K562 (cell line): ENCODE results near the gene CUL1. TPM values are rescaled to one million over a fixed set of nuclear protein-coding genes. Genes with fewer than 3 reads are reported as not detected.

Experiments
- CREM ChIP-seq: IDR thresholded peaks from 2 replicates; pipeline ENCODE4 v1.6.1; 2014; ENCODE audit warnings: antibody characterized with exemption, low read depth
- DEAF1 ChIP-seq: fragments of 450-650 bp; formaldehyde crosslinking; IDR thresholded peaks from 2 replicates; pipeline ENCODE4 v1.4.0; 2020; ENCODE audit warnings: mild to moderate bottlenecking, moderate library complexity
- NRF1 ChIP-seq, 2 experiments: fragments of 450-650 bp; IDR thresholded peaks in 1 of 2; conservative IDR thresholded peaks in 1 of 2; 2 replicates each; pipeline ENCODE4 v1.6.1; 2014; ENCODE audit warnings: mild to moderate bottlenecking in 2 of 2
- POLR2H ChIP-seq: IDR thresholded peaks from 2 replicates; pipeline ENCODE4 v1.6.1; 2016; ENCODE audit warnings: missing genetic modification characterization, low read depth, mild to moderate bottlenecking, control low read depth, missing compliant biosample characterization, moderate library complexity
- PYGO2 ChIP-seq: fragments of 450-650 bp; IDR thresholded peaks from 2 replicates; pipeline ENCODE4 v1.6.1; 2016; ENCODE audit warnings: mild to moderate bottlenecking, missing genetic modification characterization, moderate library complexity, missing compliant biosample characterization
- RAD51 ChIP-seq: fragments of 450-650 bp; IDR thresholded peaks from 2 replicates; pipeline ENCODE4 v1.7.1; 2016; ENCODE audit warnings: low read depth, mild to moderate bottlenecking, borderline replicate concordance
- SMARCC2 ChIP-seq: fragments of 450-650 bp; IDR thresholded peaks from 2 replicates; pipeline ENCODE4 v1.6.1; 2017; ENCODE audit warnings: antibody characterized with exemption, moderate library complexity, mild to moderate bottlenecking, low read depth
- SRSF3 ChIP-seq: fragments of 200-400 bp; formaldehyde crosslinking; IDR thresholded peaks from 2 replicates; pipeline ENCODE4 v1.6.1; 2016; ENCODE audit warnings: mild to moderate bottlenecking, low read length, moderate library complexity; ENCODE audit not compliant: insufficient read depth
- TCF3 ChIP-seq: sonication (generic); formaldehyde crosslinking; IDR thresholded peaks from 2 replicates; pipeline ENCODE4 v1.4.0; 2020; ENCODE audit warnings: mild to moderate bottlenecking, missing genetic modification reagents
- TEAD4 ChIP-seq, 2 experiments: sonication (generic) in 1 of 2; formaldehyde crosslinking in 1 of 2; IDR thresholded peaks; 2 replicates each; pipeline versions ENCODE4 v1.6.1 to v1.8.0; 2012 to 2022; ENCODE audit warnings: borderline replicate concordance in 1 of 2, inconsistent platforms in 1 of 2, low read length in 1 of 2, mild to moderate bottlenecking in 1 of 2, missing genetic modification reagents in 1 of 2
- ZNF23 ChIP-seq: fragments of 250-450 bp; sonication (Bioruptor Pico); IDR thresholded peaks from 2 replicates; pipeline ENCODE4 v1.4.0; 2020; ENCODE audit warnings: mild to moderate bottlenecking
- ZNF507 ChIP-seq: conservative IDR thresholded peaks from 2 replicates; pipeline ENCODE4 v1.6.1; 2017; ENCODE audit warnings: missing genetic modification characterization, missing compliant biosample characterization
- ZNF644 ChIP-seq: fragments of 200-800 bp; sonication (Bioruptor generic); IDR thresholded peaks from 2 replicates; pipeline ENCODE4 v1.6.1; 2016; ENCODE audit warnings: low read depth, missing genetic modification characterization, missing compliant biosample characterization
- ZNF668 ChIP-seq: fragments of 250-450 bp; sonication (Bioruptor Pico); IDR thresholded peaks from 2 replicates; pipeline ENCODE4 v1.8.0; 2022; ENCODE audit warnings: mild to moderate bottlenecking, inconsistent platforms
- polyA plus RNA-seq, 8 experiments: library from polyadenylated mRNA; depleted of rRNA in 4 of 8; stranded (reverse) in 5 of 8; unstranded in 3 of 8; fragments of >200 nt; fragmentation: Nextera tagmentation in 2 of 8; fragmentation: Illumina TruSeq in 1 of 8; extraction: Ambion mirVana in 2 of 8; extraction: Trizol in 1 of 8; gene quantifications; 2 replicates each; pipeline versions ENCODE4 v1.2.1 to v1.2.3, GENCODE V29; 2011 to 2014; ENCODE audit warnings: inconsistent platforms in 1 of 8, missing spikeins in 1 of 8
- total RNA-seq, 7 experiments: library from RNA; depleted of rRNA in 6 of 7; stranded (reverse); fragments of >200 nt in 6 of 7; fragmentation: Illumina TruSeq in 2 of 7; extraction: Trizol in 2 of 7; gene quantifications; 2 replicates each; pipeline versions ENCODE4 v1.2.1 to v1.2.3, GENCODE V29; 2011 to 2021; ENCODE audit warnings: low replicate concordance in 1 of 7
- TF ChIP-seq, protein P1 (sequence below): sonication (generic); formaldehyde crosslinking; IDR thresholded peaks from 2 replicates; pipeline ENCODE4 v1.8.1; 2023; ENCODE audit warnings: mild to moderate bottlenecking, missing genetic modification reagents
- TF ChIP-seq, protein P2 (sequence below): fragments of 450-650 bp; formaldehyde crosslinking; IDR thresholded peaks from 2 replicates; pipeline ENCODE4 v1.4.0; 2022; ENCODE audit warnings: mild to moderate bottlenecking, moderate library complexity

CUL1 gene
- total and polyA plus RNA-seq, 9 of the 15 experiments (the other 6 are each of a cell fraction or from before 2014, with no cell fraction given): 31.5 to 107 (median 96.5) TPM

GRCh38 chr7:148697256-148698006, 1.3 kb upstream of the CUL1 start (continued):
- TF ChIP-seq TEAD4 (IDR thresholded peaks at IDR 0.05; ENCODE audit: low read length) (peak; percentile 56; the same call in 1 of the 2 replicates), TEAD4 (CRISPR knock-in tag; IDR thresholded peaks at IDR 0.05; ENCODE audit: borderline replicate concordance) (no peak), PYGO2 (no peak), NRF1 (conservative IDR thresholded peaks at IDR 0.05 in 1 of 2, IDR thresholded peaks at IDR 0.05 in 1 of 2) (peak; percentile 35 to 48; a peak in 3 of 4 replicates), ZNF23 (CRISPR knock-in tag) (no peak), ZNF507 (tag) (no peak), CREM (0 out of 2 replicates have a peak, but pooled peaks have one; percentile 38), SRSF3 (no peak), ZNF668 (CRISPR knock-in tag) (no peak), RAD51 (no peak), SMARCC2 (peak; percentile 35; the same call in 1 of the 2 replicates), DEAF1 (CRISPR knock-in tag) (no peak), ZNF644 (tag) (no peak), TCF3 (0 out of 2 replicates have a peak, but pooled peaks have one; percentile 14), POLR2H (tag) (no peak)
- TF ChIP-seq, protein P1, sequence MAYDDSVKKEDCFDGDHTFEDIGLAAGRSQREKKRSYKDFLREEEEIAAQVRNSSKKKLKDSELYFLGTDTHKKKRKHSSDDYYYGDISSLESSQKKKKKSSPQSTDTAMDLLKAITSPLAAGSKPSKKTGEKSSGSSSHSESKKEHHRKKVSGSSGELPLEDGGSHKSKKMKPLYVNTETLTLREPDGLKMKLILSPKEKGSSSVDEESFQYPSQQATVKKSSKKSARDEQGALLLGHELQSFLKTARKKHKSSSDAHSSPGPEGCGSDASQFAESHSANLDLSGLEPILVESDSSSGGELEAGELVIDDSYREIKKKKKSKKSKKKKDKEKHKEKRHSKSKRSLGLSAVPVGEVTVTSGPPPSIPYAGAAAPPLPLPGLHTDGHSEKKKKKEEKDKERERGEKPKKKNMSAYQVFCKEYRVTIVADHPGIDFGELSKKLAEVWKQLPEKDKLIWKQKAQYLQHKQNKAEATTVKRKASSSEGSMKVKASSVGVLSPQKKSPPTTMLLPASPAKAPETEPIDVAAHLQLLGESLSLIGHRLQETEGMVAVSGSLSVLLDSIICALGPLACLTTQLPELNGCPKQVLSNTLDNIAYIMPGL: no peak
- TF ChIP-seq, protein P2, sequence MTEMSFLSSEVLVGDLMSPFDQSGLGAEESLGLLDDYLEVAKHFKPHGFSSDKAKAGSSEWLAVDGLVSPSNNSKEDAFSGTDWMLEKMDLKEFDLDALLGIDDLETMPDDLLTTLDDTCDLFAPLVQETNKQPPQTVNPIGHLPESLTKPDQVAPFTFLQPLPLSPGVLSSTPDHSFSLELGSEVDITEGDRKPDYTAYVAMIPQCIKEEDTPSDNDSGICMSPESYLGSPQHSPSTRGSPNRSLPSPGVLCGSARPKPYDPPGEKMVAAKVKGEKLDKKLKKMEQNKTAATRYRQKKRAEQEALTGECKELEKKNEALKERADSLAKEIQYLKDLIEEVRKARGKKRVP (CRISPR knock-in tag): 0 out of 2 replicates have a peak, but pooled peaks have one; percentile 38
